Endothelial cell of umbilical vein (primary cell): ENCODE data around the gene MATN4.

Experiments
- CTCF ChIP-seq, 2 donors: IDR thresholded peaks; 1 replicate in 1 of 2; 2 replicates in 1 of 2; pipeline ENCODE4 v1.5.1; 2011; ENCODE audit warnings: low read length in 2 of 2, mild to moderate bottlenecking in 2 of 2, moderate library complexity in 2 of 2, control low read depth in 1 of 2, inconsistent platforms in 1 of 2, low read depth in 1 of 2; ENCODE audit not compliant: insufficient read depth in 1 of 2; ENCODE audit errors: extremely low read depth in 1 of 2
- EZH2 ChIP-seq: IDR thresholded peaks from 2 replicates; pipeline ENCODE4 v1.6.1; 2012; ENCODE audit warnings: borderline replicate concordance, low read depth, mild to moderate bottlenecking, moderate library complexity, low read length, inconsistent platforms; ENCODE audit not compliant: severe bottlenecking
- MYC ChIP-seq: IDR thresholded peaks from one replicate; pipeline ENCODE4 v1.6.1; 2011; ENCODE audit warnings: mild to moderate bottlenecking, low read depth, low read length

- TF ChIP-seq EZH2 = peak; percentile 54
- TF ChIP-seq MYC = no peak
- TF ChIP-seq CTCF (IDR thresholded peaks at IDR 0.05; ENCODE audit: extremely low read depth in 1 of 2, insufficient read depth in 1 of 2, low read depth in 1 of 2, low read length in 2 of 2) = no peak
These were observed 8.3 kb upstream of the MATN4 start for GRCh38 chr20:45316150-45317080.
